ENCODE measurements around the gene FHL2. TPM values are rescaled to one million over a fixed set of nuclear protein-coding genes. Genes with fewer than 3 reads are reported as not detected.

The FHL2 gene, protein sequence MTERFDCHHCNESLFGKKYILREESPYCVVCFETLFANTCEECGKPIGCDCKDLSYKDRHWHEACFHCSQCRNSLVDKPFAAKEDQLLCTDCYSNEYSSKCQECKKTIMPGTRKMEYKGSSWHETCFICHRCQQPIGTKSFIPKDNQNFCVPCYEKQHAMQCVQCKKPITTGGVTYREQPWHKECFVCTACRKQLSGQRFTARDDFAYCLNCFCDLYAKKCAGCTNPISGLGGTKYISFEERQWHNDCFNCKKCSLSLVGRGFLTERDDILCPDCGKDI
- 36.5 and 40.7 TPM in 2 replicates for total RNA-seq (2014; rRNA removed; shearing (Covaris generic))
- 50.8 and 51.8 TPM in 2 replicates for polyA plus RNA-seq (2015; cell fraction: cytosol; rRNA removed)
- 17.6 and 22.1 TPM in 2 replicates for polyA plus RNA-seq (2015; cell fraction: nucleus; rRNA removed)

GRCh38 chr2:105398336-105399206 lies at the start of gene FHL2:
Gene FHL2 (minus strand): TSS chr2:105399051. CDS start chr2:105386516, 12,535 bp downstream.
- peak; percentile 69 for DNase-seq (ENCODE audit: low read depth, low spot score)
- in situ Hi-C loops (cut with HindIII; ENCODE audit: low pct_unique_long_range_greater_than_20kb, low sequenced_read_pairs): no loop called here

DNA sequence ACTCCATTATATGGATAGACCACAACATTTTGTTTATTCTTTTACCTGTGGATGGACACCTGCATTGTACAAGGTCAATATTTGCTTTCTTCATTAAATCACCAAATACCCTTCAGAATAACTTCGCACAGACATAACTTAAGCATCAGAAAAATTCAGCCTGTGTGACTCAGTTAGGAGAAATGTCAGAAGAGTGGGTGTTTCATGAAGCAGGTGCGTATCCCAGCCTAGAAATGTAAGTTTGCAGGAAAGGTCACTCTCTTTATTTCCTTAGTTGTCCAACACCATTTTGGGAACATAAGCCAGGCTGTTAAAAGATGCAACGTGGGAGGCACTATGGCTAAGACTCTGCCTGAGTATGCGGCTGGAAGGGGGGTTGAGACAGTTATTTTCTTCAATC lies 48.6 kb upstream of the FHL2 start:
- no peak for DNase-seq (ENCODE audit: low read depth, low spot score)
- in situ Hi-C loops (cut with HindIII; ENCODE audit: low pct_unique_long_range_greater_than_20kb, low sequenced_read_pairs): no loop called here

- no peak for DNase-seq (ENCODE audit: low read depth, low spot score)
- in situ Hi-C loops (cut with HindIII; ENCODE audit: low pct_unique_long_range_greater_than_20kb, low sequenced_read_pairs): no loop called here
Measured at GRCh38 chr2:105446501-105446900, 47.6 kb upstream of the FHL2 start.

DNA sequence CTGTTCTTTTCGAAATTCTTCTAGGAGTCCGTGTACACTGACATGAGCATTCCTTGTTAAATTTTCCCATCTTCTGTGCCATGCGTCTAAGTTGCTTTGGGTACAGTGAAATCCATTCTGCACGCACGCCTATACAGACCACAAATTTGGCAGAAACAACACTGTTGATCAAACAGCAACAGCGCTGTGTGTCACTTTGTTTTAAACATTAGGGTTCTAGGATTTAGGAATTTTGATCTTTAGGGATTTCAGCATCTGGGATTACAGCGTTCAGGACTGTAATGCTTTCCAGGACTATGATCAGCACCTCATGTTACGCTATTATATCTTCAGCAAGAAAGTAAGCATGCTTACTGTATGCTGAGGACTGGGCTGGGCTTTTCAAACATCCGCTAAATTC lies 47.1 kb upstream of the FHL2 start:
- no peak for DNase-seq (ENCODE audit: low read depth, low spot score)
- in situ Hi-C loops (cut with HindIII; ENCODE audit: low pct_unique_long_range_greater_than_20kb, low sequenced_read_pairs): no loop called here

DNA sequence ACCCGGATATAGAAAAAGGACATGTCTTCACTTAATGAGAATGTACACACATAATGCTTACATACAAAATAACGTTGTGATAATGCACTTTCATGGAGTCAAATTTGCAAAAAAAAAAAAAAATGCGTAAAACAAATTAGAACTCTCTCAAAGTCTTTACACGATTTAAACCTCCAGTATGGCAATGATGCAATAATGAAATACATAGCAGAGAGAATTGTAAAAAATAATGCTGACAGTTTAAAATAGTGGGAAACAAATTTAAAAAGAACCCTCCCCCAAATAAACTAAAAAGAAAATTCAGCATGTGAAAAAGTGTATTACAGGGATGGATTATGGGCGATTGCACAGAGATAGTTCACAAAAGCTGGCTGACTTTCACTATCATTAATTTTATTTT lies 46.6 kb upstream of the FHL2 start:
- in situ Hi-C loops (cut with HindIII; ENCODE audit: low pct_unique_long_range_greater_than_20kb, low sequenced_read_pairs): no loop called here
- DNase-seq (ENCODE audit: low read depth, low spot score): no peak

DNA sequence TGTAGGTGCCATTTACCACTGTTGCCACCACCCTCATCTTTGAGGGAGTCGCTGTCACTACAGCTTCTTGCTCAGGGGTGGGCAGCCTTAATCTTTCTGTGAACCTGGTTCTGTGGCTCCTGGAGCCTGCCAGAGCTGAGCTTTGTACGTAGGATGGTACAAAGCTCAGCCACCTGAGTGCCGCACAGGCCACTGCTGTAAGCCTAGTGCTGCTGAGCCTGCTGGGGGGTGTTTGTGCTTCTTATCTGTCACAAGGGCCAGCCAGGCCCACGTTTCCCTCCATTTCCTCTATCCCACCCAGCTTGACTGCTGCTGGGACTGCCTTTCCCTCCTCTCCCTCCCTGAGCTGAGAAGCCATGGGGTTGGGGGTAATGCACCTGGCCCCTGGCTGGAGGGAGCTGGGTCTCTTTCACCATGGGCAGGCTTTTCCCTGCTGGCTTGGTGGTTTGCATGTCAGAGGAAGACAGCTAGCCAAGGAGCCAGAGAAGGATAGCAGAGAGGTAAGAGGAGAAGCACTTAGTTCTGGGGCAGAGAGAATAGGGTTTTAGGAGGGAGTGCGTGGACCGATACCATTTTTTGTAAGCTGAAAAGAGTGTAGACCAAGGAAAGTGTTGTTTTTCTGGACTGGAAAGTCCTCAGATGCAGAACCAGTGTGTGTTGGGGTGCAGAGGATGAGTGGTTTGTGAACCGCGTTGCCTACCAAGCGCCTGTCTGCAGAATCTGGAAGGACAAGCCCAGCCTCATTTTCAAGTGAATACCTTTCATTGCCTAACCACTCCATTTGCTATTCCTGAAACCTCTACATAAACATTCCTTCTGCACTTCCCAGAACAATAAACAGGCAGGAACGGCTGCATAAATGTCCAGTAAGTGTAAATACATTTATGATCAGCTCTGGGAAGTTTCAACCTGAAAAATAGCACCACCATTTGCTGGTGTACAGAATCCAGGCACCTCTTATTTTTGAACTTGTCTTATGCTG lies 45.1 kb upstream of the FHL2 start:
- in situ Hi-C loops (cut with HindIII; ENCODE audit: low pct_unique_long_range_greater_than_20kb, low sequenced_read_pairs): no loop called here
- DNase-seq (ENCODE audit: low read depth, low spot score): no peak

- no peak for DNase-seq (ENCODE audit: low read depth, low spot score)
- in situ Hi-C loops (cut with HindIII; ENCODE audit: low pct_unique_long_range_greater_than_20kb, low sequenced_read_pairs): no loop called here
Measured at GRCh38 chr2:105442721-105443120, 43.9 kb upstream of the FHL2 start.

GRCh38 chr2:105442056-105442455 lies 43.2 kb upstream of the FHL2 start:
- DNase-seq (ENCODE audit: low read depth, low spot score): no peak

DNA sequence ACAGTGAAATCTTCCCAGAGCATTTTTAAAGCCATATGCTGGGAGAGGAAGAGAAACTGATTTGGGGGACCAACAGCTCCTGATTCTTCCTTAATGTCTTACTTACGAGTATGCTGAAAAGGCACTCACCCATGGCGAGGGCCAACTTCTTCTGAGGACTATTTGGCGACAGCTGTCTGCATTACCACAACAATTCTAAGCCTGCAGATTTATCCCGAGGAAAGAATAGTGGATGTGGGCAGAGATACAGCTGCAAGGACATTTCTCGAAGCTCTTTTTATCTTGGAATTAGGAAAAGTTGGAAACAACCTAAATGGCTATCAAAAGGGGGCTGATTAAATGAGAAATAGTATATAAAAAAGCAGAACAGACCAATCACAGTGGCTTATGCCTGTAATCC lies 40.3 kb upstream of the FHL2 start:
- in situ Hi-C loops (cut with HindIII; ENCODE audit: low pct_unique_long_range_greater_than_20kb, low sequenced_read_pairs): no loop called here

More at GRCh38 chr2:105442056-105442455, 43.2 kb upstream of the FHL2 start:
- in situ Hi-C loops (cut with HindIII; ENCODE audit: low pct_unique_long_range_greater_than_20kb, low sequenced_read_pairs): no loop called here

GRCh38 chr2:105438104-105438929 lies 39.5 kb upstream of the FHL2 start:
- DNase-seq (ENCODE audit: low read depth, low spot score): no peak
- in situ Hi-C loops (cut with HindIII; ENCODE audit: low pct_unique_long_range_greater_than_20kb, low sequenced_read_pairs): no loop called here

More for the DNA sequence above, 40.3 kb upstream of the FHL2 start:
- DNase-seq (ENCODE audit: low read depth, low spot score): no peak

DNA sequence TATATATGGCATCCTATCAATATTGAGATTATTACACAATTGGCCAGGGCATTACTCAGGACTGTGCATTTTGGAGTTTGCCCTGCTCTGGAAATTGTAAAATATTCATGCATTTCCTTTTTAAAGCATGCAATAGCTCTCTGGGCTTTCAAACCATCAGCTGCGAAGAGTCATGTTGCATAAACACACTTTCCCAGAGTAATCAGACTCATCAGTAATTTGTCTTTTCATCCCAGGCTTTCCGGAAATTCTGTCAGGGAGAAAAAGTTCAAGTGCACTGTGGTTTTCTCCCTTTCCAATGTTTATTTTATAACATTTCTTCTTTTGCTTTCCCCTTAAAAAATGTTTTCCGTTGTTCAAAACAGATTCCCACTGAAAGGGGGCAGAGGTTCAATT lies 38.9 kb upstream of the FHL2 start:
- no peak for DNase-seq (ENCODE audit: low read depth, low spot score)
- in situ Hi-C loops (cut with HindIII; ENCODE audit: low pct_unique_long_range_greater_than_20kb, low sequenced_read_pairs): no loop called here

DNA sequence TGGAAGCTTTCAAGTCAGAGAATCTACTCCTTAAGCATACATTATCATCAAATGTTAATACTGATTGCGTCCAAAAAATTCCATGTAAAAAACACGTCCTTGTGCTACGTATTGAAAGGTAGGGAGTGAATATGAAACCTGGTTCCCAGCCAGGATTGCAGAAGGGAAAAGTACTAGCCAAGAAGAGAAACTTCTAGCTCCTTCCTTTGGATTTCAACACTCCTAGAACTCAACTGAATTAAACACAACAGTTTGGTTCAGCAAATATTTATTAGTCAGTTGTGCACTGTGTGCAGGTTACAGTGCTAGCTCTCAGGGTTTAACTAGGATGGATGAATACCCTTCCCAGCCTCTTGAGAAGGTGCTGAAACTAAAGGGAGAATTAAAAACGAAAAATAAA lies 33.9 kb upstream of the FHL2 start:
- in situ Hi-C loops (cut with HindIII; ENCODE audit: low pct_unique_long_range_greater_than_20kb, low sequenced_read_pairs): no loop called here
- DNase-seq (ENCODE audit: low read depth, low spot score): no peak

- DNase-seq (ENCODE audit: low read depth, low spot score): no peak
- in situ Hi-C loops (cut with HindIII; ENCODE audit: low pct_unique_long_range_greater_than_20kb, low sequenced_read_pairs): no loop called here
Measured at GRCh38 chr2:105432044-105432399, 33.2 kb upstream of the FHL2 start.

DNA sequence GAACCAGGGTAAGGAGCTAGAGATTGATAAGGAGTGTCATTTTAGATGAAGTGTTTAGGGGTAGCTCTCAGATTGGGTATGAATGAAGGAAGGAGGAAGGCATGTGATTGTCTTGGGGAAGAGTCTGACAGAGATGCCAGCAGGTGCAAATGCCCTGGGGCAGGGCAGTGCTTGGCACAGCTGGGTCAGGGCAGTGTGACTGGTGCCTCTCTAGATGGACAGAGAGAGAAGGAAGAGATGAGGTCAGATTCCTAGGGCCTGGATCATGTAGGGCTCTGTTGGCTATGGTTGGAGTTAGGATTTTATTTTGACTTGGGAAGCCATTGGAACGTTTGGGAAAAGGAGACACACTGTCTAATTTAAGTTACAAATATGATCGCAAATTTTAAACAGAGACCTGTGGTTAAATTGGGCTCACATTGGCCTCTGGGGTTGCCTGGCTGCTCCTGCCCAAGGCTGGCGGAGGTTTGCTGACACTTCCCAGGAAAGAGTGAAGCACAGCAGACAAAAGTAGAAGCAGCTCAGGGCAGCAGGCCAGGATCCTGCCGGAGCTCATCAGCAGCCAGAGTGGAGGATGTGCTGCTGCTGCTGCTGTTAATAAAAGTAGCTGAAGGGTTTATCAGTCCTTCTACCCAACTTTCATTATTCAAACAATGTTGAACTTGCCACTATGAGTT lies 32.7 kb upstream of the FHL2 start:
- in situ Hi-C loops (cut with HindIII; ENCODE audit: low pct_unique_long_range_greater_than_20kb, low sequenced_read_pairs): no loop called here
- no peak for DNase-seq (ENCODE audit: low read depth, low spot score)

DNA sequence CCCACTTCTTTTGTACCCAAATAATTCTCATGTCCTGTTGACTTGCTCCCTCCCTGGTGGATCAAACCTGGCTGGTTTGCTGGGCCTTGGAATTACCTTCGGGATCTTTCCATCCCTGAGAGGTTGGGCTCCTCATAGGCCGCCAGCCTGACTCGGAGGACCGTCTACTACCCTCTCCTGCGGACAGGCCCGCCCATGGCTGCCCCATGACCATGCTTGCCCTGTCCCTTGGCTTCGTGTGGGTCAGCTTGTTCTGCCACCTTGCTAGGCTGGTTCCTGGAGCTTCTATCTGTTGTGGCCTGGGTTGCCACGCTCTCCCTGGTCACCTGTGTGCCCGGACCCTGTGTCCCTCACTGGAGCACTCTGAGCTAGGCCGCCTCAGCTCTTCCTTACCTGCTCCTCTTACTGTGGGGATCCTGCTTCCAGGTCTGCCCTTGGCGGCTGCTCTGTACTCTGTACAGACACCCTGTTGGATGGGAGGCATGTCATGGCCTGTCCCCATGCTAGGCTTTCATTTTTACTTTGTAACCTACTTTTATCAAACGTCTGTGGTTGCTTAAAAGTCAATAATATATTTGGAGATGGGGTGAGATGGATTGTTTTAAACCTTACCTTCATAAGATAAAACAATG lies 29.7 kb upstream of the FHL2 start:
- in situ Hi-C loops (cut with HindIII; ENCODE audit: low pct_unique_long_range_greater_than_20kb, low sequenced_read_pairs): no loop called here
- DNase-seq (ENCODE audit: low read depth, low spot score): no peak

DNA sequence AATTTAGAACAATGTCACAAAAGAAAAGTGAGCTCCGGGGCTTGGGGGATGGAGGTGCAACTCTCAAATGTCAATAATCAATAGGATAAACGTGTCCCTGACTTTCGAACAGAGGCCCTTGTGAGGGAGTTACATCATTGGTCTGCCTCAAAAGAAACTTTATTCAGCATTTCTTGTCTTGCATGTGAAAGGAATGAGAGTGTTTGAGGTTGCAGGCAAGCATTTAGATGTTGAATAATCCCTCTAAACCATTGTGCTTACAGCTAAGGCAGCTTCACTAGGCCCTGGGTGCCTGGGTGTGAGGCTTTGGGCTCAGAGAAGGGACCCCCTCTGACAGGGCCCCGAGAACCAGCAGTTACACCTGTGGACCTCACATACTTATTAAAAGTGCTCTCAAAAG lies 28.6 kb upstream of the FHL2 start:
- in situ Hi-C loops (cut with HindIII; ENCODE audit: low pct_unique_long_range_greater_than_20kb, low sequenced_read_pairs): no loop called here

More for the DNA sequence above, 28.6 kb upstream of the FHL2 start:
- DNase-seq (ENCODE audit: low read depth, low spot score): no peak

Measured in SK-MEL-5 (cell line).